Lung (tissue), 12 donors: ENCODE measurements around the gene MYOM1. TPM values are rescaled to one million over a fixed set of nuclear protein-coding genes. Genes with fewer than 3 reads are reported as not detected.
A peak's percentile ranks its signal among the peaks of the same experiment; 100 is the strongest.

Experiments
- ATAC-seq: fragments of 200-7000 bp; cut with Tn5 transposase; one replicate; pipeline ENCODE4 v1.9.1; 2020; ENCODE audit warnings: moderate number of reproducible peaks; ENCODE audit not compliant: insufficient read depth, low FRiP score
- DNase-seq, 3 donors: peaks; one replicate each; pipeline ENCODE4 v3.0.0-alpha.2; 2013 to 2017
- H3K27ac ChIP-seq, 2 donors: one replicate each; pipeline ENCODE4 v1.5.1; 2013; ENCODE audit warnings: mild to moderate bottlenecking in 2 of 2, moderate library complexity in 2 of 2, control low read depth in 1 of 2, inconsistent platforms in 1 of 2, low read depth in 1 of 2, low read length in 1 of 2
- H3K27me3 ChIP-seq, 3 donors: one replicate each; pipeline ENCODE4 v1.5.1; 2013; ENCODE audit warnings: low read length in 2 of 3; ENCODE audit not compliant: control insufficient read depth in 3 of 3, insufficient read depth in 3 of 3
- H3K36me3 ChIP-seq, 4 donors: one replicate each; pipeline ENCODE4 v1.5.1; 2013; ENCODE audit warnings: low read length in 4 of 4, mild to moderate bottlenecking in 1 of 4, moderate library complexity in 1 of 4; ENCODE audit not compliant: control insufficient read depth in 4 of 4, insufficient read depth in 4 of 4
- H3K4me1 ChIP-seq, 5 donors: one replicate each; pipeline ENCODE4 v1.5.1; 2013; ENCODE audit warnings: low read length in 5 of 5, mild to moderate bottlenecking in 2 of 5, moderate library complexity in 1 of 5; ENCODE audit not compliant: control insufficient read depth in 5 of 5, insufficient read depth in 5 of 5
- H3K4me3 ChIP-seq: one replicate; pipeline ENCODE4 v1.5.1; 2013; ENCODE audit warnings: mild to moderate bottlenecking, control low read depth, moderate library complexity
- H3K9ac ChIP-seq, 2 donors: one replicate each; pipeline ENCODE4 v1.5.1; 2013; ENCODE audit warnings: low read length in 2 of 2, control low read depth in 1 of 2; ENCODE audit not compliant: insufficient read depth in 1 of 2
- H3K9me3 ChIP-seq, 4 donors: one replicate each; pipeline ENCODE4 v1.5.1; 2013; ENCODE audit warnings: low read length in 3 of 4, mild to moderate bottlenecking in 1 of 4, moderate library complexity in 1 of 4; ENCODE audit not compliant: control insufficient read depth in 4 of 4, insufficient read depth in 3 of 4
- WGBS, 2 donors: extraction: QIAGEN DNeasy Blood & Tissue Kit; methylation state at CpG; one replicate each; pipeline ENCODE4 v1.1.7; 2013; 5-methylcytosine and 5-hydroxymethylcytosine counted together
- polyA plus RNA-seq, 2 donors: library from polyadenylated mRNA; stranded (reverse); fragments of 200-250 nt; gene quantifications; one replicate each; pipeline ENCODE4 v1.2.1, GENCODE V29; 2013
- total RNA-seq, 2 donors: library from RNA; depleted of rRNA in 1 of 2; stranded (reverse); fragments of >200 nt in 1 of 2; gene quantifications; one replicate each; pipeline ENCODE4 v1.2.1, GENCODE V29; 2014 to 2021
- TF ChIP-seq, protein P1 (sequence below): IDR thresholded peaks from 2 replicates; pipeline ENCODE4 v1.5.1; 2012; ENCODE audit warnings: mild to moderate bottlenecking; ENCODE audit errors: control extremely low read depth, extremely low read depth
- donor health status: control.
- donor health status: control.
- donor health status: Bipolar disorder and iron deficiency.
- donor health status: healthy.
- donor health status: DM: yes; HTN: yes; CAD: no.

MYOM1 gene
- total and polyA plus RNA-seq, 4 donors = 0.61 to 4.6 (median 1.3) TPM

DNA sequence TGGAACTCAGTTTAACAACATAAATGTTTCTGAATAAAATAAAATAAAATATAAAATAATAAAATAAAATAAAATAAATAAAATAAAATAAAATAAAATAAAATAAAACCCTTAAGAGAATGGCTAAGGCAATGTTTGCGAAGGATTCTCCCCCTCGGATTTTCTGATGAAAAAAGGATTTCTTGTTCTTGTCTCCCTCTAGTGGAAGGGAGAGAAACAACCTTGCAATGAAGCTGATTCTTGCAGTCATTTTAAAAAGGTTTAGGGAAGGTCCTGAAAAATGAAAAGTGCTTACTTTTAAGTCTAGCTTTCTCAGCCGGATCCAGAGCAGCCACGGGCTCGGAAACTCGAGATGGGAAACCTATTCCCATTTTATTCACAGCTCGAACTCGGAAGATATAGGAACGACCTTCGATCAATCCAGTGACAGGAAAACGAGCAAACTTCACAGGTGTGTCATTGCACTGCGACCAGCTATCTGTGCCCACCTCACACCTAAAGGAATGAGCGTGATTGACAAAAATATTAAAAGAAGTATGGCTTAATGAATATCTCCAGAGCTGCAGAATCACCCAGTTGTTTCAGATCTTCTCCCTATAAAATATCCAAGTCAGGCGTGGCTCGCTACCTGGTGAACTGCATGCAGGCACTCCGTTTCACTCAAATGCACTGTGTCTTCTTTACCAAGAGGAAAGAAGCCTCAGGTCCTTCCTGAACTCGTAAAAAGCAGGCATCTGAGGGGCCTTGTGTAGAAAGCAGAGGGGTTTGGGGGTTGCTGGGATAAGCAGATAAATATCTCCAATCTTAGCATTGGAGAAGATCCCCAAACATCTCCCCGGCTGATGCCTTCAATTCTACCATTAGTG, 68.1 kb downstream of the MYOM1 start:
- H3K9me3 ChIP-seq = no peaks in the 10 kb centered on the region
- 53 to 60% methylated on average over 18 of the region's 18 CpGs for WGBS, 2 donors
- H3K9ac ChIP-seq = no peak overlapping the region
- peak overlapping the region in 1 of 2 donors; percentile 6 for H3K27ac ChIP-seq
- H3K4me3 ChIP-seq = no peak overlapping the region
- ATAC-seq (no peak), DNase-seq (peak in 2 of 3 donors; percentile 41 to 53)
- TF ChIP-seq, protein P1, sequence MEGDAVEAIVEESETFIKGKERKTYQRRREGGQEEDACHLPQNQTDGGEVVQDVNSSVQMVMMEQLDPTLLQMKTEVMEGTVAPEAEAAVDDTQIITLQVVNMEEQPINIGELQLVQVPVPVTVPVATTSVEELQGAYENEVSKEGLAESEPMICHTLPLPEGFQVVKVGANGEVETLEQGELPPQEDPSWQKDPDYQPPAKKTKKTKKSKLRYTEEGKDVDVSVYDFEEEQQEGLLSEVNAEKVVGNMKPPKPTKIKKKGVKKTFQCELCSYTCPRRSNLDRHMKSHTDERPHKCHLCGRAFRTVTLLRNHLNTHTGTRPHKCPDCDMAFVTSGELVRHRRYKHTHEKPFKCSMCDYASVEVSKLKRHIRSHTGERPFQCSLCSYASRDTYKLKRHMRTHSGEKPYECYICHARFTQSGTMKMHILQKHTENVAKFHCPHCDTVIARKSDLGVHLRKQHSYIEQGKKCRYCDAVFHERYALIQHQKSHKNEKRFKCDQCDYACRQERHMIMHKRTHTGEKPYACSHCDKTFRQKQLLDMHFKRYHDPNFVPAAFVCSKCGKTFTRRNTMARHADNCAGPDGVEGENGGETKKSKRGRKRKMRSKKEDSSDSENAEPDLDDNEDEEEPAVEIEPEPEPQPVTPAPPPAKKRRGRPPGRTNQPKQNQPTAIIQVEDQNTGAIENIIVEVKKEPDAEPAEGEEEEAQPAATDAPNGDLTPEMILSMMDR = peak; percentile 44
- H3K4me1 ChIP-seq = peaks cover 0 to 12% (median 5%) of the 10 kb centered on the region in 5 donors
- H3K36me3 ChIP-seq = no peaks in the 10 kb centered on the region
- no peaks in the 10 kb centered on the region for H3K27me3 ChIP-seq

DNA sequence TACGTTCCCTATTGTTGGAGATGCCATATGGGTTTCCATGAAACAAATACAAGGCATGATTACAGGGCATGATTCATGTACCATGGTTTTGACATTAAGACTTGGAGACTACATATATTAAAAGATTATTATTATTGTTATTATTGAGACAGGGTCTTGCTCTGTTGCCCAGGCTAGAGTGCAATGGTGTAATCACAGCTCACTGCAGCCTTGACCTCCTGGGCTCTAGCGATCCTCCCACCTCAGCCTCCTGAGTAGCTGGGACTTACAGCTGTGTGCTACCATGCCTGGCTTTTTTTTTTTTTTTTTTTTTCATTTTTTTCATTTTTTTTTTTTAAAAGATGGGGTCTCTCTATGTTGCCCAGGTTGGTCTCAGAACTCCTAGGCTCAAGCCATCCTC, 69.1 kb downstream of the MYOM1 start:
- peaks cover 0 to 4% (median 3%) of the 10 kb centered on the region in 5 donors for H3K4me1 ChIP-seq
- H3K4me3 ChIP-seq = no peak overlapping the region
- TF ChIP-seq, protein P1 = no peak
- no peaks in the 10 kb centered on the region for H3K27me3 ChIP-seq
- 95 to 98% methylated on average over 2 of the region's 2 CpGs for WGBS, 2 donors
- no peak overlapping the region for H3K27ac ChIP-seq
- no peak for ATAC-seq
- no peak for DNase-seq
- H3K9ac ChIP-seq = no peak overlapping the region
- H3K9me3 ChIP-seq = no peaks in the 10 kb centered on the region
- H3K36me3 ChIP-seq = no peaks in the 10 kb centered on the region

DNA sequence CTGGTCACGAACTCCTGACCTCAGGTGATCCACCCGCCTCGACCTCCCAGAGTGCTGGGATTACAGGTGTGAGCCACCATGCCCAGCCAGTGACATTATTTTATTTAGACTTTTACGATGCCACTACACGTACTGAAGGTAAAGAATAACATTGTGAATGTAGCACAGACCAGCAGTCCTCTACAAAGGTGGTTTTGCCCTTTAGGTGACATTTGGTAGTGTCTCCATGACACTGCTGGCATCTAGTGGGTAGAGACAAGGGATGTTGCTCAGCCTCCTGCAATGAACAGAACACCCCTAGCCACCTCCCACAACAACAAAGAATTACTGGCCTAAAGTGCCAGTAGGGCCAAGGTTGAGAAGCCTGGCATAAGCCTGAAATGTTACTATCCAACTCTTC, 69.5 kb downstream of the MYOM1 start:
- Histone ChIP-seq H3K4me3 (no peak overlapping the region), H3K36me3 (no peaks in the 10 kb centered on the region), H3K27ac (no peak overlapping the region), H3K9ac (no peak overlapping the region), H3K4me1 (peaks cover 0 to 2% (median 0%) of the 10 kb centered on the region in 5 donors), H3K27me3 (no peaks in the 10 kb centered on the region), H3K9me3 (no peaks in the 10 kb centered on the region)
- TF ChIP-seq, protein P1 = no peak
- WGBS, 2 donors = 95% methylated on average over 5 of the region's 5 CpGs
- DNase-seq = no peak
- no peak for ATAC-seq
